GM21528 (cell line): ENCODE measurements around the gene DEPDC5.

Experiments used
- ATAC-seq: cut with Tn5 transposase; IDR thresholded peaks from one replicate; pipeline ENCODE4 v1.9.1; 2021; ENCODE audit warnings: mild to moderate bottlenecking, moderate library complexity; ENCODE audit not compliant: unreplicated experiment, low FRiP score

DEPDC5 gene

DNA sequence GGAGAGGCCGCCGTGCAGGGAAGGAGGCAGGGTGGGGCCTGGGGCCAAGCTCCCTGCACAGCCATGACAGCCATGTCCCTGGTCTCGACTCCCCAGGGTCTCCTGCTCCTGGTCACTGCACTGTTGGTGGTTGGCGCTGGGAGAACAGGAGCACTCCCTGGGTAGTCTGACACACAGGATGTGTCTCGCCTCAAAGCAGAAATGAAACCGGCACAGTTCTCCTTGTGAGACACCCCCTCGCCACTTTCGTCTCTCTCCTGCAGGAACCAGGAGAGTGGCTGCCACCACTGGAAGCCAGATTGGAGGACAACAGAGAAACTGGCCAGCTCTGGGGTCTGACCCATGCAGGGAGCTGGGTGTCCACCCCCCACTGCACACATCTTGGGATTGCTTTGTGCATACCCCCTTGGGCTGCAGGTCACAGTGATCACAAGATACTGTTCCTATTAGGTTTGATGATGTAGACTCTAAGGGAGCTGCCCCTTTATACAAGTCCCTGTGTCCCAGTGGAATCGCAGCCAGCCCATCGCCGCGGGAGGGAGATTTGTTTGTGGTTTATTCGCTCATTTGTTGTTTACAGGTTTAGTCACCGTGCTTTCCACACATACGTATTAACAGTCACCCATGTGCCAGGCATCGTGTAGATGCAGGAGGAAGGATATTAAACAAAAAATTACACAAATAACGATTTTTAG lies 163.6 kb downstream of the DEPDC5 start:
- ATAC-seq: no peak

DNA sequence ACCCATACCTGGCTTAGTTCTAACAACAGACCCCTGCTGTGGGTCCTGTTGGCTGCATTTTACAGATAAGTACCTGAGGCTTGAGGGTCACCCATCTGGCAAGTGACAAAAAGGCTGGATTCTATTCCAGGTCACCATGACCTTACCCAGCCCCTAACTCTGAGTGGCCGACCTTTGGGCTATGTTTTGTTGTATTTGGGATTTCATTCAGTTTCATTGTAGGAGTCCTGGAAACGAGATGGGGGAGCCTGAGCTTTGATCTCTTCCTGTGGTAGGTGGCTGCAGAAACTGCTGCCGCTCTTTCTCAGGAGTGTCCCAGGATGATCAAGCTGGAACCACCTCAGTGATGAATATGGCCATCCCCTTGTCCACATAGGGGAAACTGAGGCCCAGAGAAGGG lies 165.9 kb downstream of the DEPDC5 start:
- ATAC-seq: no peak

DNA sequence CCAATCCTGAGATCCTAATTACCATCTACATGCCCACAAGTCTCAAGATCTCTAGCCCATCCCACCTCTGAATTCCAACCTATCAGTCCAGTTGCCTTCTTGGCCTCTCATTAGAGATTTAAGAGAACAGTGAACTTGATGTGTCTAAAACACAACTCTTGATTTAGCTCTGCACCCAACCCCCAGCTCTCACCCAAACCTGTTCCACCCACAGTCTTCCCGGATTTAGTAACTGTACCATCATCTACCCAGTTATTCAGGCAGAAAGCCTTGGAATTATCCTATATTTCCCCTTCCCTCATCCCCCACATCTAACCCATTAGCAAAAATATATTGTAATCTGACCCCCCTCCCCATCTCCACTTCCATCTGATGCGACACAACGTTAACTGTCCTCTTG lies 166.5 kb downstream of the DEPDC5 start:
- ATAC-seq: no peak

DNA sequence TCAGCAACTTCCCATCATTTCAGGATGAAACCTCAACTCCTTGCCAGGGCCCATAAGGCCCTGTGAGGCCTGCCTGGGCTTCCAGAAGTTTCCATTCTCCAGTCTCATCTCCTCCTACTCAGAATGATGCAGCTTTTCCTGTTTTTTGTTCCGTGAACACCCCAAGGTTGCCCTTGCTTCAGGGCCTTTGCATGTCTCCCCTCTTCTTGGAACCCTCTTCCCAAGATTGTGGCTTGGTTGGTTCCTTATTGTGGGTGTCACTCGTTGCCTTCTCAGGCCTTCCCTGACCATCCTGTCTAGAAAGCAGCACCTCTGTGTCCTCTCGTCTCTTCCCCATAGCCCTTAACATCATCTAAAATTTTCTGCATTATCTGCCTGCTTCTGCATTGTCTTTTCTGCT lies 167.3 kb downstream of the DEPDC5 start:
- ATAC-seq: no peak

DNA sequence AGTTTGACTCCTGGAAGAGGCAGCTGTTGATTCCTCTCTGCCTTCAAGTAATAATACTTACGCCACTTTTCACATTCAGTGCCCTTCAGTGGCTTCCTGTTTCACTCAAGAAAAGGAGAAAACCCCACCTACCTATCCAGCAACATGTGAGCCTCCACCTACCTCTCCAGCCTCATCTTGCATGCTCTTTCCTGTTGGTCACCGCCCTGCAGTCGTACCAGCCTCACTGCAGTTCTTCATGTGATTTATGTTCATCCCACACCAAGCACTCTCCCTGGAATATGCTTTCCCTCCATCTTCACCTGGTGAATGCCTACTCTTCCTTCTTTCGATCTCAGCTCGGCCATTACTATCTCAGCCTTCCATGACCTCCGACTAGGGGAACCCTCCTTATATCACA lies 168.7 kb downstream of the DEPDC5 start:
- ATAC-seq: no peak

DNA sequence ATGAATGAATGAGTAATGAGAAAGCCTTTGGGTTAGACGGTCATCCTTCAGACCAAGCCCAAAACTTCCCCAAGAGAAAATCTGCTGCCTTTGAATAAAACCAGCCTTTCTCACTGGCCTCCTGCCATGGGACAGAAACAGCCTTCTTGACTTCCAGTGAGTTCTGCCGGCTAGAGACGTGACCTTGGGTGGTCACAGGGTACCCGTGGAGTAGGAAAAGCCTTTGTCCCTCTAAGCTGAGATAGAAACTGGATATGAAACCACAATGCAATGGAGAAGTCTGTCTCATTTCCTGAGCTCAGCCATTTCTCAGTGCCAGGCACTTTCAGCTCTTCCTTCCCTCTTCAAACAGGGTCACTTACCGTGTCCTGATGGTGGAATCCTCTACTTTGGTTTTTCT lies 169.3 kb downstream of the DEPDC5 start:
- ATAC-seq: no peak

DNA sequence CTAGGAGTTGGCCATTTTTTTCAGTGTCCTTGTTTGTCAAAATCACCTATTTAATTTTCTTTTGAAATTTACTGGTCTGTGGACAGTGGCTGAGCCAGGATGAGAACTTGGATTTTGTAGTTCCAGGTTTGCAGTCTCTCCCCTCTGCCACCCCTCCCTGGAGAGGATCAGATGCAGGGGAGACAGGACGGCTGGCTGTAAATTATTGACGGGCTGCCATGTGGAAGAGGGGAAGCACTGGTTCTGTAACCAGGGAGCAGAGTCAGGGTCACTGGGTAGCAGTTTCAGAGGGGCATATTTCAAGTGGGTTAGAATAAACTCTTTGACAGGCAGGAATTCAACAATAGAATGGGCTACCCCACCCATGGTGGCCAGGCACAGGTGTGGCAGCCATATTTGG lies 169.9 kb downstream of the DEPDC5 start:
- ATAC-seq: no peak

DNA sequence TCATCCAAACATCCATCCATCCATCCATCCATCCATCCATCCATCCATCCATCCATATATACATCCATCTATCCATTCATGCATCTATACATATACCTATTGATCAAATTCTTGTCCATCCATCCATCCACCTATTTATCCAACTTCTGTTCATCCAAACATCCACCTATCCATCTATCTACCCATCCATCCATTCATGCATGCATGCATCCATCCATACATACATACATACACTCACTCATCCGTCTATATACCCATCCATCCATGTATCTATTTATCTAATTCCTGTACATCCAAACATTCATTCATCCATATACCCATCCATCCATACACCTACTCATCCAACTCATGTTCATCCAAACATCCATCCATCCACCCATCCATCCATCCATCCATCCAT lies 171.2 kb downstream of the DEPDC5 start:
- ATAC-seq: no peak

DNA sequence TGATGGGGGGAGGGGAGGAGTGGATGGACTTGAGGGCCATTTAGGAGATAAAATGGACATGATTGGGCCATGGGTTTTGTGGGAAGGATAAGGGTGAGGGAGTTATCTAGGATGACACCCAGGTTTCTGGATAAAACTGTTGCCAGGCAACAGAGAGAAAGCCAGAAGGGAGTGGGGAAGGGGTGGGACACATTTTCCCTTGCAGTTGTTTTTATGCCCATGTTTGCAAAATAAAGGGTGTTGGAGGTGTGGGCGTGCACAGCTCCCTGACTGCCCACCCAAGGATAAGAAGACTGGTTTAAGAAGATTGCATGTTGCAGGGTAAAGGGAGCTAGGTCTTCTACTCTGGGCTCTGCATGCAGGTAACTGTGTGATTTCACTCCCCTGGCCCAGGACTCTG lies 172.2 kb downstream of the DEPDC5 start:
- no peak for ATAC-seq

DNA sequence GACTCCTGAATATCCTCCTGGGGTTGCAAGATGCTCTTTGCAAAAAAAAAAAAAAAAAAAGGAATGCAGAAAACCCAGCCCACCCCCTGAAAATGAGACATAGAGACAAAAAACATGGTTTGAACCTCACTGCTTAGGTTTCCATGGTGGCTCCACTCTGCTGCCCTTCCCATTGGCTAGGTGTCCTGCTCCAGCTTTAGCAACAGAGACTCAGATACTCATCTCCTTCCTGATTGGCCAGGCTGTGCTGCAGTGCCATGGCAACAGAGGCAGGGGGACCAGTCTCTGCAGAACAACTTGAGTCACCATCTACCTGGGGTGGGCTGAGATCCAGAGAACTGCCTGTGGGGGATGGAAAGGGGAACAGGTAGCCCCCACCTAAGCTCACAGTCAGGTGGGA lies 173.2 kb downstream of the DEPDC5 start:
- no peak for ATAC-seq

DNA sequence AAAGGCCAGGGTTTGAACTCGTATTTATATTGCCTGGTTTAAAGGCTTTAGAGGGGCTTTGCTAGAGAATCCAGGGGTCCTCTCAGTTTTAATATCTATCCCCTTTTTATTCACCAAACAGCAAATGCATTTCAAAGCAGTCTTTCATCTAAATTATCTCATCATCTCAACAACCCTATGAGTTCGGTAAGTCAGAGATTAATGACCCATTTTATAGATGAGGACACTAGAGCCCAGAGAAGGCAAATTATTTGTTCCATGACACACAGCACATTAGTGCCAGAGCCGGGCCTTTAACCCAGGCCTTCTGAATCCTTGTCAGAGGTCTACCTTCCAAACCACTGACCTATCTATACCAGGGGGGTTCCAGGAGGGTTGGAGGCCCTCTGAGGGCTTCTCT lies 173.7 kb downstream of the DEPDC5 start:
- no peak for ATAC-seq

DNA sequence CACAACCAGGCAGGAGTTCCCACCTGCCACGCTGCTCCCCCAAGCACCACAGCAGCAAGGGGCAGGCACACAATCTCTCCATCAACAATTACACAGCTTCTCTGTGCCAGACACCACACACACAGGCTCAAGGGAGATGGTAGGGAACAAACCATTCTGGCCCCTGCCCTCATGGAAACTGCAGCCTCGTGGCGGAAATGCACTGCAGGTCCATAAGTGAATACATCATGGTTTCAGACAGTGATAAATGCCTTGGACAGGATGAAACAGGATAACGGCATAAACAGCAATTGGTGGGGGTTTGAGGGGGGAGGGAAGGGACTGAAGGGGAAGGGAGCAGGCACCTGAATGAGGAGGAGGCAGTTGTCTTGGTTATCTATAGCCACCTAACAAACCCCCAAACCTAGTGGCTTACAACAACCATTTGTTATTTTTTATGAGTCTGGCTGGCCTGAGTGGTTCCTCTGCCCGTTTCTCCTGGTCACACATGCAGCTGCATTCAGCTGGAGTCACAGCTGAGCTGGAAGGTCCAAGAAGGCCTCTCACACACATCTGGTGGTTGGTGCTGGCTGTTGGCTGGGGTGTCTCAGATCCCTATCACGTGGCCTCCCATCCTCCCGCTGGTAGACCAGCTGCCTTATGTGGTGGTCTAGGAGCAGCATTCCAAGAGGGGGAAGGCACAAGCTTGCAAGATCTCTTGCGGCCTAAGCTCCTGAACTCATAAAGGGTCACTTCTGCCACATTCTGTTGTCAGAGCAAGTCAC lies 175.5 kb downstream of the DEPDC5 start:
- ATAC-seq: no peak

DNA sequence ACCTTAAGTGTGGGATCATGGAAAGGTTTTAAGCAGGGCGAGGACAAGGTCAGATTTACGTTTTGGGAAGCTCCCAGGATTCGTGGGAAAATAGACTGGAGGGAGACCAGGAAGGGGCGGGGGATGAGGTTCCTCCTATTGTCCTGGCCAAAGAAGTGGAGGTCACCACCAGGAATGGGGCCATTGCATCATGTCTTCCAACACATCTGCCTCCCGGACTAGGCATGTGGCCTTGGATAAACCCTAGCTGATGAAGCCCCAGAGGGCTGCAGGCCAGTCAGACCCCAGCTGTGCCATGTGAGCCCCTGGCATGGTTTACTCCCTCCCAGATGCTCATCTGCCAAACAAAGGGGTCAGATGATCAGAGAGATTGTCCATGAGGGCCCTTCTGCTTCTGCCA lies 179.0 kb downstream of the DEPDC5 start:
- ATAC-seq: no peak

DNA sequence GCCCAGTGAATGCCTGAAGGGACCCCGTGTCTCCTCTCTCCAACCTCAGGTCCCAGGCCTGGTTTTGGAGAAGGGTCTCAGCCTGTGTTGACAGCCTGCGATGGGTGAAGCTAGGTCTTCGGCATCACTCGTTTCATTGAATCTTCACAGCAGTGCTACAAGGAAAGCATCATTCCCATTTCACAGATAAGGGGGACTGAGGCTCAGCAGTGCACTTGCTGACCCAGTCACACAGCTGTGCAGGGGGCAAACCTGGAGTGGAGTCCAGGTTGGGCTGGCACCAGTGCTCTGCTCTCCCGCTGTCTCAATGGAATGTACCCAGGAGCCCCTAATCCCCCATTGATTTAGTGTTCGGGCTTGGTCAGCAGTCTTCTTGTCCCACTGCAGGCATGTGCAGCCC lies 179.6 kb downstream of the DEPDC5 start:
- no peak for ATAC-seq

DNA sequence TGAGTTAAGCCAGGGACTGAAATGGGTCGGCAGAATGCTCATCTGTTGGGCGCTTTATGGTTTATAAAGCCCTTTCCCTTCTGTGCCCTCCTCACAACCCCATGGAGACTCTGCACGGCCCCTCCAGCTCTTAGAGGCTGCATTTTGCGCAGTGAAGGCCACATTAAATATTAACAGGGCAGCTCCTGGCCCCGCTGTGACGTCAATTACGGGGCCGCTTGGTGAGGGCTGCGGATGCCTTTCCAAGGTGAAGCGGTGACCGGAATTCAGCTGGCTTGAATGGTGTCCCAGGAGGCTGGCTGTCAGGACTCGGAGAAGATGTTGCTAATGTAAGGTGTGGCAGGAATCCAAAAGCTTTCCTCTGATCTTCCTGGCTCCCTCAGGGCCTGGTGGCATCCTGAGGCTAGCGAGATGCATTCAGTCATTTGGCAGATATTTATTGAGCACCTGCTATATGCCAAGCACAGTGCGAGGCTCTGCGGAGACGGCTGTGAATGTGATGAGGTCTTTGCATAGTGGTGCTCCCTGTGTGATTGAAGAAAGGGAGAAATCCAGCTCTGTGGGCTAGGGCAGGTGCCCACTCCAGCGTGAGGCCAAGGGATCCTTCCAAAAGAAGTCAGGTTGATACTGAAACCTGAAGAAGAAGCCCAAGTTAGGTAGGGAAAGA lies 180.1 kb downstream of the DEPDC5 start:
- ATAC-seq: no peak

DNA sequence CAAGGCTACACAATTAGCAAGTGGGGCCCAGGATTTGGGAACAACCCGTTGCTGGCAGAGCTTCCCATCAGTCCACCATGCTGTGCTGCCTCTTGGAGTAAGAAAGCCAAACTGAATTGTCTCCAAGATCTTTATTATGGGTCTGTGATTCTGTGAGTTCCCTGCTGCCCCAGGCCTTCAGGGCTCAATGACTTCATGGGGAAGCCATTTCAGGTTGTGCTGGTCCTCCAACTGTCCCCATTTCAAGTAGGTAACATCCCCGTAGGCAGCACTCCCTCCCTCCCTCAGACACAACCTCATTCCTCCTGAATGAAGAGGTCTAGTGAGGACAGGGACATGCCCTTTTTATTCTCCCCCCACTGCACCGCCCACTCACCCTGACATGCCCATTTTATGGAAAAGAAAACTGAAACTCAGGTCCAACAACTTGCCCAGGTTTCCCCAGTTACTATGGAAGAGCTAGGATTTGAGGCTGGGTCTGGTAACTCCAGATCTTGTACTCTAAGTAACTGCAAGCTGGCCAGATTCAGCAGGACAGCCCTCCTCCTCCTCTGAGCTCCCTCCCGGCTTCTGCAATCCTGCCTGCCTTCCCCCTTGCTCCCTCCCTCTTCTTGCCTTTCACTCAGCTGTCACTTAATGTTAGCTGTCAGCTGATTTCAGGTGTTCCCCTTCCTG lies 182.3 kb downstream of the DEPDC5 start:
- no peak for ATAC-seq

DNA sequence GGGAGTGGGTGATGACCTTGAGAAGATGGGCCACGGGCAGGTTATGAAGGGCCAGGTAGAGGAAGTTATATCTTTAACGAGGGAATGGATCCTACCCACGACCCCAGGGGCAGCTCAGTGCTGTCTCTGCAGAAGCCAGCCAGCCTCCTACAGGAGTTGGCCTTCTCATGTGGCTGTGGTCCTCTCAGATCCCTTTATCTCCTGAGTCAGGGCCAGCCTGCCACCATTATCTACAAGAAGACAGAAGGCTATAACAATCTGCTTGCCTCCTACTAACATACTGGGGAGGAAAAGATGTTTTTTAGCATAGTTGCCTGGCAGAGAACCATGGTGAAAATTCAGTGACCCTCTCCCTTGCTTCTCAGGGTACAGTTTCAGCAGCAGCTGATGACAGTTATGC lies 183.5 kb downstream of the DEPDC5 start:
- no peak for ATAC-seq

DNA sequence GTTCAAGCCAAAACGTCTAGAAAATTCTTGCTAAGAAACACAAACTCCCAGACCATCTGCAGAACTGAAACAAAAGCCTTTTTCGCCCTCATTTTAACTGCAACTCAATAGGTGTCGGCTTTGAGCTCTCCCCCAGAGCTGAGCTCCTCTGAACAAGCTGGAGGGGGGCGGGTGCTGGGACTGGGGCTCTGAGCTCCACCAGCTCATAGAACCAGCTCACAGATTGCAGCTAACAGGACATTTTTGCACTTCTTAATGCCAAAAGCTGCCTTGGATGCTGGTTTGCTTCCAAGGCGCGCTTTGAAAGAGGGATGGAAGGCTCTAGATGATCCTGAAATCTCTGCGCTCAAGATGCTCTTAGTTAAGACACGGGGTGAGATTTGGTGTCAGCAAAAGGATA lies 184.5 kb downstream of the DEPDC5 start:
- ATAC-seq: no peak

DNA sequence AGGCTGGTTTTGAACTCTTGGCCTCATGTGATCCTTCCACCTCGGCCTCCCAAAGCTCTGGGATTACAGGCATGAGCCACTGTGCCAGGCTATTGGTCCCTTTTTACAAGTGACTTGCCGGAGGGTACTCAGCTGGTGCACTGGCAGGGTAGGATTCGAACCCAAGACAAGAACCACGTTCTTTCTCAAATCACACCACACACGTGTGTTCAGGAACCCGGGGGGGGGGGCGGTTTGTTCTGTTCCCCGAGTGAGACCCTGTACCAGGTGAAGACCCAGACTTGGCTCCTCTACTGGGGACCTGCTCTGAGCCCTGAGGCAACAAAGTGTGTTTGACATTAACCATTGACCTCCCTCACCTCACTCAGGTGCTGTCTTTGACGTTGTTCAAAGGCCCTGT lies 186.7 kb downstream of the DEPDC5 start:
- no peak for ATAC-seq

DNA sequence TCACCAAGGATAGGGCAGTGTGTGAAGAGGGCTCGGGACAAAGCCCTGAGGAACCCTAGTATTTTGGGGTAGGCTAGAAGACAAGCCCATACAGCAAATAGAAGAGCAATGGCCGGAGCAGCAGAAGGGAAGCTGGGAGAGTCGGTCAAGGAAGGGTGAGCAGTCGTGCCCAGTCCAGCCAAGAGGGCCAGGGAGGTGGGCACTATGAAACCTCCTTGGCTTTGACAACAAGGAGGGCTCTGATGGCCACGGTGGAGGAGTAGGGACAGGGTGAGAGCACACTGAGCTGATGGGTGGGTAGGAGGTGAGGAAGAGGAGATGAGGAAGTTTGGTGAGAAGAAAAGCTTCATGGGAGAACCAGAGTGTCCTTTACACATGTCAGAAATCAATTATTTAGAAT lies 188.3 kb downstream of the DEPDC5 start:
- ATAC-seq: no peak
